ENCODE measurements around the gene SFXN5. TPM values are rescaled to one million over a fixed set of nuclear protein-coding genes. Genes with fewer than 3 reads are reported as not detected.

The SFXN5 gene
- polyA plus RNA-seq, 1 donor (not counting 4 experiments of a cell fraction or from before 2014, with no cell fraction given) = 6.3 TPM

GRCh38 chr2:73035899-73036711, 35.4 kb downstream of the SFXN5 start:
- no peaks in the 10 kb centered on the region for H3K9me3 ChIP-seq (ENCODE audit: control insufficient read depth, low read depth, low read length)
- TF ChIP-seq CTCF (optimal IDR thresholded peaks at IDR 0.05 in 1 of 3, IDR thresholded peaks at IDR 0.05 in 1 of 3, conservative IDR thresholded peaks at IDR 0.05 in 1 of 3; ENCODE audit: extremely low read depth in 1 of 3, insufficient read depth in 2 of 3, low read length in 3 of 3) (peak in 2 of 3 experiments; percentile 9 to 42), EZH2 (IDR thresholded peaks at IDR 0.05; ENCODE audit: low read length) (no peak)
- H3K4me1 ChIP-seq (ENCODE audit: control insufficient read depth, extremely low read depth, insufficient read depth, low read length) = no peaks in the 10 kb centered on the region
- H3K27ac ChIP-seq (ENCODE audit: control insufficient read depth, insufficient read depth, low read length) = no peak overlapping the region
- no peaks in the 10 kb centered on the region for H4K20me1 ChIP-seq (ENCODE audit: control insufficient read depth, extremely low read depth, insufficient read depth, low read length)
- H2AFZ ChIP-seq (ENCODE audit: control insufficient read depth, low read length) = no peak overlapping the region
- H3K9me1 ChIP-seq (ENCODE audit: control insufficient read depth, extremely low read depth, insufficient read depth, low read length) = peaks cover 3% of the 10 kb centered on the region
- dilution Hi-C loops (cut with MboI; ENCODE audit: extremely low pct_ligation_motif_present, low sequenced_read_pairs) = no loop called here
- H3K27me3 ChIP-seq (ENCODE audit: control insufficient read depth, extremely low read depth, insufficient read depth, low read length) = no peaks in the 10 kb centered on the region
- no peak overlapping the region for H3K4me2 ChIP-seq (ENCODE audit: control insufficient read depth, extremely low read depth, insufficient read depth, low read depth, low read length)
- H3K36me3 ChIP-seq (ENCODE audit: control insufficient read depth in 2 of 2, extremely low read depth in 1 of 2, insufficient read depth in 2 of 2, low read length in 2 of 2) = no peaks in the 10 kb centered on the region
- FAIRE-seq = no peak
- no peak for DNase-seq (ENCODE audit: low read depth, low spot score)
- no peak overlapping the region for H3K4me3 ChIP-seq (ENCODE audit: control insufficient read depth in 2 of 3, extremely low read depth in 1 of 3, insufficient read depth in 2 of 3, low read depth in 1 of 3, low read length in 3 of 3)
- no peak overlapping the region for H3K9ac ChIP-seq (ENCODE audit: control insufficient read depth, extremely low read depth, insufficient read depth, low read length)
- no peaks in the 10 kb centered on the region for H3K79me2 ChIP-seq (ENCODE audit: control insufficient read depth, insufficient read depth, low read length)

GRCh38 chr2:73034661-73035375, 36.7 kb downstream of the SFXN5 start:
- H3K4me3 ChIP-seq (ENCODE audit: control insufficient read depth in 2 of 3, extremely low read depth in 1 of 3, insufficient read depth in 2 of 3, low read depth in 1 of 3, low read length in 3 of 3) = no peak overlapping the region
- H3K4me1 ChIP-seq (ENCODE audit: control insufficient read depth, extremely low read depth, insufficient read depth, low read length) = no peaks in the 10 kb centered on the region
- no peak overlapping the region for H3K9ac ChIP-seq (ENCODE audit: control insufficient read depth, extremely low read depth, insufficient read depth, low read length)
- DNase-seq (ENCODE audit: low read depth, low spot score) (no peak), FAIRE-seq (no peak)
- no peak overlapping the region for H2AFZ ChIP-seq (ENCODE audit: control insufficient read depth, low read length)
- no peaks in the 10 kb centered on the region for H3K79me2 ChIP-seq (ENCODE audit: control insufficient read depth, insufficient read depth, low read length)
- no peaks in the 10 kb centered on the region for H3K36me3 ChIP-seq (ENCODE audit: control insufficient read depth in 2 of 2, extremely low read depth in 1 of 2, insufficient read depth in 2 of 2, low read length in 2 of 2)
- H3K9me1 ChIP-seq (ENCODE audit: control insufficient read depth, extremely low read depth, insufficient read depth, low read length) = peaks cover 3% of the 10 kb centered on the region
- dilution Hi-C loops (cut with MboI; ENCODE audit: extremely low pct_ligation_motif_present, low sequenced_read_pairs) = no loop called here
- no peak overlapping the region for H3K4me2 ChIP-seq (ENCODE audit: control insufficient read depth, extremely low read depth, insufficient read depth, low read depth, low read length)
- no peaks in the 10 kb centered on the region for H3K27me3 ChIP-seq (ENCODE audit: control insufficient read depth, extremely low read depth, insufficient read depth, low read length)
- no peak for TF ChIP-seq CTCF (optimal IDR thresholded peaks at IDR 0.05 in 1 of 3, IDR thresholded peaks at IDR 0.05 in 1 of 3, conservative IDR thresholded peaks at IDR 0.05 in 1 of 3; ENCODE audit: extremely low read depth in 1 of 3, insufficient read depth in 2 of 3, low read length in 3 of 3)
- TF ChIP-seq EZH2 (IDR thresholded peaks at IDR 0.05; ENCODE audit: low read length) = no peak
- no peaks in the 10 kb centered on the region for H3K9me3 ChIP-seq (ENCODE audit: control insufficient read depth, low read depth, low read length)
- no peaks in the 10 kb centered on the region for H4K20me1 ChIP-seq (ENCODE audit: control insufficient read depth, extremely low read depth, insufficient read depth, low read length)
- no peak overlapping the region for H3K27ac ChIP-seq (ENCODE audit: control insufficient read depth, insufficient read depth, low read length)
